ENCODE measurements around the gene SMCO4. TPM values are rescaled to one million over a fixed set of nuclear protein-coding genes. Genes with fewer than 3 reads are reported as not detected.

SMCO4 gene
- total RNA-seq, 1 donor from 2014 or later = 40.0 TPM

Other genes with a start within 250 kb of the SMCO4 start
- not detected for gene DEUP1, start 212.6 kb downstream of the SMCO4 start, total RNA-seq
- gene CEP295, start 118.3 kb upstream of the SMCO4 start, total RNA-seq = 7.1 TPM
- gene TAF1D, start 198.1 kb upstream of the SMCO4 start, total RNA-seq = 41.1 TPM
- gene C11orf54, start 198.3 kb upstream of the SMCO4 start, total RNA-seq = 19.9 TPM
- gene MED17, start 240.9 kb upstream of the SMCO4 start, total RNA-seq = 24.3 TPM